Activated T-cell treated with anti-CD3 and anti-CD28 coated beads for 1 hour (primary cell): ENCODE data around the gene ORC3.
"Not testable (repeated sequence)": the region's sequence is repeated elsewhere in the genome, so short reads cannot be mapped to it uniquely, and the experiment has no call there.

Experiments
- DNase-seq: peaks from one replicate; pipeline ENCODE4 v3.0.0-alpha.2; 2020; ENCODE audit warnings: low read depth

The ORC3 gene

GRCh38 chr6:87600576-87600975 is 10.6 kb downstream of the ORC3 start:
- no peak for DNase-seq

GRCh38 chr6:87606199-87606598 is 16.3 kb downstream of the ORC3 start:
- no peak for DNase-seq

GRCh38 chr6:87608802-87609201 is 18.9 kb downstream of the ORC3 start:
- no peak for DNase-seq

- not testable (repeated sequence) for DNase-seq
Measured at GRCh38 chr6:87613018-87613417, 23.1 kb downstream of the ORC3 start.

- no peak for DNase-seq
Measured at GRCh38 chr6:87617405-87617804, 27.5 kb downstream of the ORC3 start.

- DNase-seq, result no peak
Measured at GRCh38 chr6:87618531-87618930, 28.6 kb downstream of the ORC3 start.

- no peak for DNase-seq
Measured at GRCh38 chr6:87623248-87623647, 33.3 kb downstream of the ORC3 start.

GRCh38 chr6:87628424-87628823 is 38.5 kb downstream of the ORC3 start:
- no peak for DNase-seq

GRCh38 chr6:87628881-87629280 is 38.9 kb downstream of the ORC3 start:
- DNase-seq, result no peak

GRCh38 chr6:87630746-87631145 is 40.8 kb downstream of the ORC3 start:
- no peak for DNase-seq

GRCh38 chr6:87633851-87634250 is 43.9 kb downstream of the ORC3 start:
- no peak for DNase-seq

- DNase-seq, result no peak
Measured at GRCh38 chr6:87636315-87636714, 46.4 kb downstream of the ORC3 start.

GRCh38 chr6:87637106-87637505 is 47.2 kb downstream of the ORC3 start:
- DNase-seq, result no peak

- no peak for DNase-seq
Measured at GRCh38 chr6:87639373-87639772, 49.4 kb downstream of the ORC3 start.

GRCh38 chr6:87641065-87641692 is 51.2 kb downstream of the ORC3 start:
- no peak for DNase-seq

- no peak for DNase-seq
Measured at GRCh38 chr6:87645080-87645479, 55.1 kb downstream of the ORC3 start.

- no peak for DNase-seq
Measured at GRCh38 chr6:87653074-87653962, 63.4 kb downstream of the ORC3 start.

GRCh38 chr6:87654122-87654521 is 64.2 kb downstream of the ORC3 start:
- DNase-seq, result no peak

- no peak for DNase-seq
Measured at GRCh38 chr6:87654875-87655454, 65.0 kb downstream of the ORC3 start.

- DNase-seq, result no peak
Measured at GRCh38 chr6:87655824-87656223, 65.9 kb downstream of the ORC3 start.

- no peak for DNase-seq
Measured at GRCh38 chr6:87656857-87657256, 66.9 kb downstream of the ORC3 start.

GRCh38 chr6:87658516-87658915 is 68.6 kb downstream of the ORC3 start:
- DNase-seq, result no peak

- no peak for DNase-seq
Measured at GRCh38 chr6:87660226-87660911, 70.4 kb downstream of the ORC3 start.
